Liver (tissue), 9 donors: ENCODE results near the gene TSR2. TPM values are rescaled to one million over a fixed set of nuclear protein-coding genes. Genes with fewer than 3 reads are reported as not detected.
A peak's percentile ranks its signal among the peaks of the same experiment; 100 is the strongest.

Source experiments
- DNase-seq: peaks from one replicate; pipeline ENCODE4 v3.0.0-alpha.2; 2017; ENCODE audit warnings: low spot score
- H3K27ac ChIP-seq, 2 donors: one replicate each; pipeline ENCODE4 v1.7.0; 2013; ENCODE audit warnings: inconsistent platforms in 2 of 2, low read length in 2 of 2, control low read depth in 1 of 2, low read depth in 1 of 2, mild to moderate bottlenecking in 1 of 2
- H3K27me3 ChIP-seq, 4 donors: one replicate each; pipeline versions ENCODE4 v1.6.1 to v1.7.0; 2013; ENCODE audit warnings: low read length in 3 of 4, inconsistent platforms in 1 of 4, mild to moderate bottlenecking in 1 of 4, moderate library complexity in 1 of 4; ENCODE audit not compliant: control insufficient read depth in 4 of 4, insufficient read depth in 4 of 4
- H3K36me3 ChIP-seq, 4 donors: one replicate each; pipeline versions ENCODE4 v1.6.1 to v1.7.0; 2013; ENCODE audit warnings: low read length in 3 of 4, mild to moderate bottlenecking in 3 of 4, low read depth in 1 of 4, moderate library complexity in 1 of 4; ENCODE audit not compliant: control insufficient read depth in 4 of 4, insufficient read depth in 3 of 4
- H3K4me1 ChIP-seq, 4 donors: one replicate each; pipeline versions ENCODE4 v1.6.1 to v1.7.0; 2013; ENCODE audit warnings: low read length in 3 of 4, mild to moderate bottlenecking in 3 of 4, moderate library complexity in 1 of 4; ENCODE audit not compliant: control insufficient read depth in 4 of 4, insufficient read depth in 4 of 4
- H3K4me3 ChIP-seq, 3 donors: one replicate each; pipeline versions ENCODE4 v1.6.1 to v1.7.0; 2013; ENCODE audit warnings: low read length in 3 of 3, control low read depth in 1 of 3, low read depth in 1 of 3, mild to moderate bottlenecking in 1 of 3
- H3K9ac ChIP-seq, 2 donors: one replicate each; pipeline ENCODE4 v1.7.0; 2013; ENCODE audit warnings: low read length in 2 of 2, mild to moderate bottlenecking in 2 of 2, moderate library complexity in 2 of 2, control low read depth in 1 of 2, low read depth in 1 of 2
- H3K9me3 ChIP-seq, 4 donors: one replicate each; pipeline versions ENCODE4 v1.6.1 to v1.7.0; 2013; ENCODE audit warnings: low read length in 3 of 4; ENCODE audit not compliant: control insufficient read depth in 4 of 4
- EGR1 ChIP-seq, 2 donors: IDR thresholded peaks; 2 replicates each; pipeline ENCODE4 v1.6.1; 2016 to 2018; ENCODE audit warnings: antibody characterized with exemption in 2 of 2, low read depth in 2 of 2
- FOXA1 ChIP-seq: IDR thresholded peaks from 2 replicates; pipeline ENCODE4 v1.6.1; 2016; ENCODE audit warnings: antibody characterized with exemption
- FOXA2 ChIP-seq: IDR thresholded peaks from 2 replicates; pipeline ENCODE4 v1.6.1; 2016; ENCODE audit warnings: antibody characterized with exemption
- GABPA ChIP-seq, 2 donors: IDR thresholded peaks in 1 of 2; conservative IDR thresholded peaks in 1 of 2; 2 replicates each; pipeline ENCODE4 v1.6.1; 2016; ENCODE audit warnings: antibody characterized with exemption in 2 of 2, mild to moderate bottlenecking in 1 of 2, moderate library complexity in 1 of 2
- HNF4A ChIP-seq, 2 donors: conservative IDR thresholded peaks; 2 replicates each; pipeline ENCODE4 v1.6.1; 2016; ENCODE audit warnings: antibody characterized with exemption in 2 of 2, mild to moderate bottlenecking in 2 of 2
- HNF4G ChIP-seq: IDR thresholded peaks from 2 replicates; pipeline ENCODE4 v1.6.1; 2016; ENCODE audit warnings: antibody characterized with exemption
- JUND ChIP-seq, 2 donors: IDR thresholded peaks; 2 replicates each; pipeline ENCODE4 v1.6.1; 2016; ENCODE audit warnings: antibody characterized with exemption in 2 of 2
- NR2F2 ChIP-seq: IDR thresholded peaks from 2 replicates; pipeline ENCODE4 v1.6.1; 2016; ENCODE audit warnings: antibody characterized with exemption
- RAD21 ChIP-seq, 2 donors: IDR thresholded peaks; 2 replicates each; pipeline ENCODE4 v1.6.1; 2016; ENCODE audit warnings: antibody characterized with exemption in 2 of 2, mild to moderate bottlenecking in 2 of 2
- RXRA ChIP-seq, 2 donors: IDR thresholded peaks; 2 replicates each; pipeline ENCODE4 v1.6.1; 2017 to 2018; ENCODE audit warnings: antibody characterized with exemption in 2 of 2, mild to moderate bottlenecking in 1 of 2
- SP1 ChIP-seq: IDR thresholded peaks from 2 replicates; pipeline ENCODE4 v1.6.1; 2018; ENCODE audit warnings: antibody characterized with exemption, mild to moderate bottlenecking
- TAF1 ChIP-seq: conservative IDR thresholded peaks from 2 replicates; pipeline ENCODE4 v1.6.1; 2016; ENCODE audit warnings: antibody characterized with exemption, mild to moderate bottlenecking
- YY1 ChIP-seq: IDR thresholded peaks from 2 replicates; pipeline ENCODE4 v1.6.1; 2016; ENCODE audit warnings: antibody characterized with exemption, mild to moderate bottlenecking
- WGBS: extraction: QIAGEN DNeasy Blood & Tissue Kit; methylation state at CpG from one replicate; pipeline ENCODE4 v1.1.7; 2013; 5-methylcytosine and 5-hydroxymethylcytosine counted together
- polyA plus RNA-seq, 2 donors: library from polyadenylated mRNA; stranded (reverse) in 1 of 2; unstranded in 1 of 2; fragments of 200-250 nt in 1 of 2; fragments of >200 nt in 1 of 2; fragmentation: Nextera tagmentation in 1 of 2; extraction: Ambion mirVana in 1 of 2; gene quantifications; one replicate each; pipeline versions ENCODE4 v1.2.1 to v1.2.3, GENCODE V29; 2013 to 2015
- total RNA-seq, 2 donors: library from RNA; depleted of rRNA; stranded (reverse); fragments of >200 nt; gene quantifications; one replicate each; pipeline ENCODE4 v1.2.3, GENCODE V29; 2014
- TF ChIP-seq, protein P1 (sequence below): IDR thresholded peaks from 2 replicates; pipeline ENCODE4 v1.6.1; 2016; ENCODE audit warnings: antibody characterized with exemption
- TF ChIP-seq, protein P2 (sequence below): fragments of 150-350 bp; IDR thresholded peaks from 2 replicates; pipeline ENCODE4 v1.5.1; 2017; ENCODE audit warnings: improper control_type of control experiment, low read depth, low read length; ENCODE audit not compliant: missing input control
- TF ChIP-seq, protein P3 (sequence below): IDR thresholded peaks from 2 replicates; pipeline ENCODE4 v1.6.1; 2016; ENCODE audit warnings: antibody characterized with exemption, mild to moderate bottlenecking
- TF ChIP-seq, protein P4 (sequence below): IDR thresholded peaks from 2 replicates; pipeline ENCODE4 v1.6.1; 2016; ENCODE audit warnings: antibody characterized with exemption
- TF ChIP-seq, protein P5 (sequence below): IDR thresholded peaks from 2 replicates; pipeline ENCODE4 v1.6.1; 2016; ENCODE audit warnings: antibody characterized with exemption
- donor health status: healthy.
- donor health status: healthy.
- donor health status: healthy.
- donor health status: healthy.
- donor health status: healthy.

Gene TSR2
- total and polyA plus RNA-seq, 4 donors = 7.9 to 22.1 (median 14.1) TPM

DNA sequence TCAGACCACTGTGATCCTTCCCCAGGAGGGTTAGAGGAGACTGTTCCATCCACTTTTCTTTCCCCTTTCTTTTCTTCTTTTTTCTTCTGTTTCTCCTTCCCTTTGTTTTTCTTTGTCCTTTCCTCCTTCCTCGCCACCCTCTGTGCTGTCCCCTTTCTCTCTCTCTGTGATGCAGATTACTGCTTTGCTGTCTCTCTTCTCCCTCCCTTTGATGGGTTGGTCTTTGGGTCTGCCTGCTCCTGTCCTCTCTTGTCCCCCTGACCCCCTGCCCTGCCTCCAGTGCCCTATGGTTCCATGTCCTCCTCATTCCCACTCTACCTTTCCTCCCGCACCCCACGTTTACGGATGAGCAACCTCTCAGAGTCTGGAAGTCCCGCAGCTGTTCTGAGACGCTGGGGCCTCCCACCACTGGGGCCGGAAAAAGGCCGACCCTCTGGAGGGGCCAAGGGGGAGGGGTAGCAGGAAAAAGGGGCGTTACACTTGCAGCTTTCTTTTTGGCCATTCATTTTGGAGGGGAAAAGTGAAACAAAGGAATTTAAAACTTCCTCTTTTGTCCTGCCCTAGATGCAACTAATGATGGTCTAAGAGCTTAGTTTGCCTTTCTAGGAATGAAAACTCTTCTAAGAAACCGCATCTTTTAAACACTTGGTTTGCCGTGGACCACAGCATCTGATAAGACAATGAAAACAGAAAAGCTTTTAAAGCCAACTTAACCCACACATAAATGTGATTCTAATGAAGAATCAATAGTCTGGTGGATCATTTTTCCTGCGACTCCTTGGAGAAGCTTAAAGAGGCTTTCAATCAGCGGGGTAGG is 24.5 kb upstream of the TSR2 start:
- no peak for DNase-seq
- Histone ChIP-seq H3K9me3 (no peaks in the 10 kb centered on the region), H3K36me3 (no peaks in the 10 kb centered on the region), H3K4me1 (peaks cover 0 to 5% (median 3%) of the 10 kb centered on the region in 4 donors), H3K9ac (no peak overlapping the region), H3K4me3 (no peak overlapping the region), H3K27ac (no peak overlapping the region), H3K27me3 (no peaks in the 10 kb centered on the region)
- no peak for TF ChIP-seq RXRA (IDR thresholded peaks at IDR 0.05)
- TF ChIP-seq FOXA1 = no peak
- 54% methylated on average over 13 of the region's 13 CpGs for WGBS

DNA sequence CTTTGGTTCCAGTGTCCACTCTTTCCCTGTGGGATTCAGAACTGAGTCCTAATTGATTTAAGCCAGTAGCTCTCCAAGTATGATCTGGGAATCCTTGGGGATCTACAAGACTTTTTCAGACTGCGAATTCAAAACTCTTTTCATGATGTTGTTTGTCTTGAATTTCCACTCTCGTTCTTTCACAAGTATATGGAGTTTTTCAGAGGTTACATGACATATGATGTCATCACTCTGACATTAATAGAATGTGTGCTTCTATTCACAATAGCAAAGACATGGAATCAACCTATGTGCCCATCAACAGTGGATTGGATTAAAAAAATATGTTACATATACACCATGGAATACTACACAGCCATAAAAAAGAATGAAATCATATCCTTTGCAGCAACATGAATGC is 23.2 kb upstream of the TSR2 start:
- Histone ChIP-seq H3K9ac (no peak overlapping the region), H3K27ac (no peak overlapping the region), H3K4me3 (no peak overlapping the region), H3K27me3 (no peaks in the 10 kb centered on the region), H3K9me3 (no peaks in the 10 kb centered on the region), H3K36me3 (no peaks in the 10 kb centered on the region), H3K4me1 (peaks cover 0 to 8% (median 3%) of the 10 kb centered on the region in 4 donors)
- no peak for DNase-seq
- TF ChIP-seq, protein P1, sequence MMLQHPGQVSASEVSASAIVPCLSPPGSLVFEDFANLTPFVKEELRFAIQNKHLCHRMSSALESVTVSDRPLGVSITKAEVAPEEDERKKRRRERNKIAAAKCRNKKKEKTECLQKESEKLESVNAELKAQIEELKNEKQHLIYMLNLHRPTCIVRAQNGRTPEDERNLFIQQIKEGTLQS = no peak
- TF ChIP-seq HNF4G (no peak), EGR1 (IDR thresholded peaks at IDR 0.05; ENCODE audit: low read depth in 2 of 2) (no peak), RAD21 (IDR thresholded peaks at IDR 0.05) (no peak), SP1 (no peak)
- 84% methylated on average over 2 of the region's 2 CpGs for WGBS

DNA sequence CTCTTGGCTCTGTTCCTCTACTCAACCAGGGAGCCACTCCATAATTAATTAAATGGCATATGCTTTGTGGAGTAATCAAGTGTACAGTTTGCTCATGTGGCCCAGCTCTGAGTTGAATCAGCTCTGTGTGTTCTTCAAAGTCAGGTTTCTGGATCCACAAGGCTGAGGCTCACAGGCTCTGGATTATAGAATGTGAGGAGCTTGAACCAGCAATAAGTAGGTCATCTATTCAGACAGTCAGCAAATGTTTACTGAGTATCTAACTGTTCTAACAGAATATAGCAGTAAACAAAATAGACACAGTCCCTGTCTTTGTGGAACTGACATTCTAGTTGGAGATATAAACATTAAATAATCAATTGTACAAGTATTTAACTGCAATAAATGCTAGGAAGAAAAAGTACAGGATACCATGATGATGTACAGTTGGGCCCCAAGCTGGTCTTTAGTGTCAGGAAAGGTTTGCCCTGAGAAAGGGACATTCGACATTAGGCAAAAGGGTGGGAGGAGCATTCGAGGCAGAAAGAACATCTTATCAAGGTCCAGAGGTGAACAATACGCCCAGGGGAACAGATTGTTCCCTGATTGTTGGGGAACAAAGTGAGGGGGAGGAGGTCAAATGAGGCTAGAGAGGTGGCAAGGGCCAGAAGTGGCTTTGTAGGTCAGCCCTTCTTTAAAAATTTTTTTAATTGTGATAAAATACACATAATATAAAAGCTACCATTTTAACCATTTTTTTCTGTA is 20.5 kb upstream of the TSR2 start:
- H3K4me1 ChIP-seq = peaks cover 0 to 8% (median 3%) of the 10 kb centered on the region in 4 donors
- DNase-seq = no peak
- H3K9ac ChIP-seq = no peak overlapping the region
- H3K27me3 ChIP-seq = no peaks in the 10 kb centered on the region
- H3K4me3 ChIP-seq = no peak overlapping the region
- WGBS = 8% methylated on average over 3 of the region's 3 CpGs
- no peaks in the 10 kb centered on the region for H3K36me3 ChIP-seq
- H3K27ac ChIP-seq = no peak overlapping the region
- no peaks in the 10 kb centered on the region for H3K9me3 ChIP-seq
- TF ChIP-seq, protein P2, sequence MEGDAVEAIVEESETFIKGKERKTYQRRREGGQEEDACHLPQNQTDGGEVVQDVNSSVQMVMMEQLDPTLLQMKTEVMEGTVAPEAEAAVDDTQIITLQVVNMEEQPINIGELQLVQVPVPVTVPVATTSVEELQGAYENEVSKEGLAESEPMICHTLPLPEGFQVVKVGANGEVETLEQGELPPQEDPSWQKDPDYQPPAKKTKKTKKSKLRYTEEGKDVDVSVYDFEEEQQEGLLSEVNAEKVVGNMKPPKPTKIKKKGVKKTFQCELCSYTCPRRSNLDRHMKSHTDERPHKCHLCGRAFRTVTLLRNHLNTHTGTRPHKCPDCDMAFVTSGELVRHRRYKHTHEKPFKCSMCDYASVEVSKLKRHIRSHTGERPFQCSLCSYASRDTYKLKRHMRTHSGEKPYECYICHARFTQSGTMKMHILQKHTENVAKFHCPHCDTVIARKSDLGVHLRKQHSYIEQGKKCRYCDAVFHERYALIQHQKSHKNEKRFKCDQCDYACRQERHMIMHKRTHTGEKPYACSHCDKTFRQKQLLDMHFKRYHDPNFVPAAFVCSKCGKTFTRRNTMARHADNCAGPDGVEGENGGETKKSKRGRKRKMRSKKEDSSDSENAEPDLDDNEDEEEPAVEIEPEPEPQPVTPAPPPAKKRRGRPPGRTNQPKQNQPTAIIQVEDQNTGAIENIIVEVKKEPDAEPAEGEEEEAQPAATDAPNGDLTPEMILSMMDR = no peak
- TF ChIP-seq RAD21 (IDR thresholded peaks at IDR 0.05) (no peak), FOXA1 (no peak), NR2F2 (peak; percentile 95), EGR1 (IDR thresholded peaks at IDR 0.05; ENCODE audit: low read depth in 2 of 2) (peak; percentile 61 to 88), TAF1 (no peak), HNF4A (conservative IDR thresholded peaks at IDR 0.05) (peak; percentile 76 to 84), JUND (IDR thresholded peaks at IDR 0.05) (peak; percentile 59 to 67), GABPA (IDR thresholded peaks at IDR 0.05 in 1 of 2, conservative IDR thresholded peaks at IDR 0.05 in 1 of 2) (no peak), FOXA2 (no peak), YY1 (peak; percentile 46), RXRA (IDR thresholded peaks at IDR 0.05) (peak; percentile 95 to 96), SP1 (peak; percentile 86), HNF4G (peak; percentile 33)
- TF ChIP-seq, protein P3, sequence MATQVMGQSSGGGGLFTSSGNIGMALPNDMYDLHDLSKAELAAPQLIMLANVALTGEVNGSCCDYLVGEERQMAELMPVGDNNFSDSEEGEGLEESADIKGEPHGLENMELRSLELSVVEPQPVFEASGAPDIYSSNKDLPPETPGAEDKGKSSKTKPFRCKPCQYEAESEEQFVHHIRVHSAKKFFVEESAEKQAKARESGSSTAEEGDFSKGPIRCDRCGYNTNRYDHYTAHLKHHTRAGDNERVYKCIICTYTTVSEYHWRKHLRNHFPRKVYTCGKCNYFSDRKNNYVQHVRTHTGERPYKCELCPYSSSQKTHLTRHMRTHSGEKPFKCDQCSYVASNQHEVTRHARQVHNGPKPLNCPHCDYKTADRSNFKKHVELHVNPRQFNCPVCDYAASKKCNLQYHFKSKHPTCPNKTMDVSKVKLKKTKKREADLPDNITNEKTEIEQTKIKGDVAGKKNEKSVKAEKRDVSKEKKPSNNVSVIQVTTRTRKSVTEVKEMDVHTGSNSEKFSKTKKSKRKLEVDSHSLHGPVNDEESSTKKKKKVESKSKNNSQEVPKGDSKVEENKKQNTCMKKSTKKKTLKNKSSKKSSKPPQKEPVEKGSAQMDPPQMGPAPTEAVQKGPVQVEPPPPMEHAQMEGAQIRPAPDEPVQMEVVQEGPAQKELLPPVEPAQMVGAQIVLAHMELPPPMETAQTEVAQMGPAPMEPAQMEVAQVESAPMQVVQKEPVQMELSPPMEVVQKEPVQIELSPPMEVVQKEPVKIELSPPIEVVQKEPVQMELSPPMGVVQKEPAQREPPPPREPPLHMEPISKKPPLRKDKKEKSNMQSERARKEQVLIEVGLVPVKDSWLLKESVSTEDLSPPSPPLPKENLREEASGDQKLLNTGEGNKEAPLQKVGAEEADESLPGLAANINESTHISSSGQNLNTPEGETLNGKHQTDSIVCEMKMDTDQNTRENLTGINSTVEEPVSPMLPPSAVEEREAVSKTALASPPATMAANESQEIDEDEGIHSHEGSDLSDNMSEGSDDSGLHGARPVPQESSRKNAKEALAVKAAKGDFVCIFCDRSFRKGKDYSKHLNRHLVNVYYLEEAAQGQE = no peak
- TF ChIP-seq, protein P4, sequence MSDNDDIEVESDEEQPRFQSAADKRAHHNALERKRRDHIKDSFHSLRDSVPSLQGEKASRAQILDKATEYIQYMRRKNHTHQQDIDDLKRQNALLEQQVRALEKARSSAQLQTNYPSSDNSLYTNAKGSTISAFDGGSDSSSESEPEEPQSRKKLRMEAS = no peak
- TF ChIP-seq, protein P5, sequence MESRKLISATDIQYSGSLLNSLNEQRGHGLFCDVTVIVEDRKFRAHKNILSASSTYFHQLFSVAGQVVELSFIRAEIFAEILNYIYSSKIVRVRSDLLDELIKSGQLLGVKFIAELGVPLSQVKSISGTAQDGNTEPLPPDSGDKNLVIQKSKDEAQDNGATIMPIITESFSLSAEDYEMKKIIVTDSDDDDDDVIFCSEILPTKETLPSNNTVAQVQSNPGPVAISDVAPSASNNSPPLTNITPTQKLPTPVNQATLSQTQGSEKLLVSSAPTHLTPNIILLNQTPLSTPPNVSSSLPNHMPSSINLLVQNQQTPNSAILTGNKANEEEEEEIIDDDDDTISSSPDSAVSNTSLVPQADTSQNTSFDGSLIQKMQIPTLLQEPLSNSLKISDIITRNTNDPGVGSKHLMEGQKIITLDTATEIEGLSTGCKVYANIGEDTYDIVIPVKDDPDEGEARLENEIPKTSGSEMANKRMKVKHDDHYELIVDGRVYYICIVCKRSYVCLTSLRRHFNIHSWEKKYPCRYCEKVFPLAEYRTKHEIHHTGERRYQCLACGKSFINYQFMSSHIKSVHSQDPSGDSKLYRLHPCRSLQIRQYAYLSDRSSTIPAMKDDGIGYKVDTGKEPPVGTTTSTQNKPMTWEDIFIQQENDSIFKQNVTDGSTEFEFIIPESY = peak; percentile 21
